PC-9 (cell line): ENCODE results near the gene PLVAP.

Experiments used
- EZH2 ChIP-seq: fragments of 200-600 bp; sonication (generic); IDR thresholded peaks from 2 replicates; pipeline ENCODE4 v1.8.0; 2017; ENCODE audit warnings: antibody characterized with exemption, low read depth
- TF ChIP-seq, protein P1 (sequence below): fragments of 200-600 bp; sonication (generic); conservative IDR thresholded peaks from 2 replicates; pipeline ENCODE4 v1.6.1; 2017; ENCODE audit warnings: mixed run types, antibody characterized with exemption, mild to moderate bottlenecking, moderate library complexity

DNA sequence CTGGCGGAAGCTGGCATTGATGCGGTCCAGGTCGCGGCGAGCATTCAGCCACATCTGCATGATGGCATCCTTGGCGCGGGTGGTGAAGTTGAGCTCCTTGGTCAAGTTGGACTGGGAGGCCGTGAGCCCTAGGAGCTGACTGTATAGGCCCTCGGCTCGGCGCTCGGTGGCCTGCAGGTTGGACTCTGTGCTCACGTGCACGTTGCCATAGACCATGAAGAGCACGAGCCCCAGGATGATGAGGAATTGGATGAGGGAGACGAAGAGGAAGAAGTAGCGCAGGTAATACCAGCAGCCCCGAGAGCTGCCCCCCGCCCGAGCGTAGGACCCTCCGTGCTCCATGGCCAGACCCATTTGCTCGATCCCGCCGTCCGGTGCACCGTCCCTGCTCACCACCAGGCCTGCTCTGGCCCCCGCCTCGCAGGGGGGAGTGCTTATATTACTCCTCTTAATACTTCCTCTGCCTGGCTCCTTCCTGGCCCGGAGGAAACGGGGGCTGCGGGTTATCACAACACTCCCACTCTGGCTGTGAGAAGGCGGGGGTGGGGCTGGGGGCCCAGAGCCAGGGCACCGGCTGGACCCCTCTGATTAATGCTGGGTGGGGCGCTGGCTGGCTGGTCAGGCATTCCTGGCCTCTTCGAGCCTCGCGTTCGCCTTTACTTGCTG, at the start of gene PLVAP:
- TF ChIP-seq, protein P1, sequence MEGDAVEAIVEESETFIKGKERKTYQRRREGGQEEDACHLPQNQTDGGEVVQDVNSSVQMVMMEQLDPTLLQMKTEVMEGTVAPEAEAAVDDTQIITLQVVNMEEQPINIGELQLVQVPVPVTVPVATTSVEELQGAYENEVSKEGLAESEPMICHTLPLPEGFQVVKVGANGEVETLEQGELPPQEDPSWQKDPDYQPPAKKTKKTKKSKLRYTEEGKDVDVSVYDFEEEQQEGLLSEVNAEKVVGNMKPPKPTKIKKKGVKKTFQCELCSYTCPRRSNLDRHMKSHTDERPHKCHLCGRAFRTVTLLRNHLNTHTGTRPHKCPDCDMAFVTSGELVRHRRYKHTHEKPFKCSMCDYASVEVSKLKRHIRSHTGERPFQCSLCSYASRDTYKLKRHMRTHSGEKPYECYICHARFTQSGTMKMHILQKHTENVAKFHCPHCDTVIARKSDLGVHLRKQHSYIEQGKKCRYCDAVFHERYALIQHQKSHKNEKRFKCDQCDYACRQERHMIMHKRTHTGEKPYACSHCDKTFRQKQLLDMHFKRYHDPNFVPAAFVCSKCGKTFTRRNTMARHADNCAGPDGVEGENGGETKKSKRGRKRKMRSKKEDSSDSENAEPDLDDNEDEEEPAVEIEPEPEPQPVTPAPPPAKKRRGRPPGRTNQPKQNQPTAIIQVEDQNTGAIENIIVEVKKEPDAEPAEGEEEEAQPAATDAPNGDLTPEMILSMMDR, result no peak
- no peak for TF ChIP-seq EZH2
